ENCODE results near the gene ZCCHC13. TPM values are rescaled to one million over a fixed set of nuclear protein-coding genes. Genes with fewer than 3 reads are reported as not detected.

Gene ZCCHC13
- not detected in 2 replicates for total RNA-seq

DNA sequence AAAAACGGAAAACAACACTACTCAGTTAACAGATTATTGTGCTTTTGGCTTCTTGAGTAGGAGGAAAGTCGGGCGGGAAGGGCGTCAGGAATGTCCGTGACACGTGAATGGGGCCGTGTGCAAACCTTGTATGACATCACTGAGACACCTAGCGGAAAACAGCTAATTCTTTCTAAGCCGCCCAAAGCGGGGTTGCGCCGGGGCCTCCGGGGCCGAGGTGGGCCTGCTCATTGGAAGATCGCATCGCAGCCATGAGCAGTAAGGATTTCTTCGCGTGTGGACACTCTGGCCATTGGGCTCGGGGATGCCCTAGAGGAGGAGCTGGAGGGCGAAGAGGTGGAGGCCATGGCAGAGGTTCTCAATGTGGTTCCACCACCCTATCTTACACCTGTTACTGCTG is at the start of gene ZCCHC13:
Gene ZCCHC13, plus strand, starts transcription at position 165 of the 400 bp plus-strand sequence. Its CDS starts 87 bp downstream, at position 252.

Other genes starting within 250 kb of the ZCCHC13 start
- 8.7 and 12.2 TPM in 2 replicates for gene SLC16A2, start 117.3 kb downstream of the ZCCHC13 start, total RNA-seq

Measured in hair follicular keratinocyte (primary cell).